HUES64 (cell line): ENCODE measurements around the gene TMEM108.

Experiments
- H3K27ac ChIP-seq: 2 replicates; pipeline ENCODE4 v1.7.0; 2013; ENCODE audit warnings: low read depth, low read length, inconsistent platforms
- H3K27me3 ChIP-seq: 2 replicates; pipeline ENCODE4 v1.6.1; 2013; ENCODE audit warnings: mild to moderate bottlenecking, low read length; ENCODE audit not compliant: insufficient read depth
- H3K36me3 ChIP-seq: 2 replicates; pipeline ENCODE4 v1.6.1; 2013; ENCODE audit warnings: mild to moderate bottlenecking, low read length; ENCODE audit not compliant: insufficient read depth
- H3K4me1 ChIP-seq: 2 replicates; pipeline ENCODE4 v1.6.1; 2013; ENCODE audit warnings: mild to moderate bottlenecking, low read length, moderate library complexity; ENCODE audit not compliant: insufficient read depth
- H3K4me3 ChIP-seq: 2 replicates; pipeline ENCODE4 v1.5.1; 2013; ENCODE audit warnings: mild to moderate bottlenecking, low read length, moderate library complexity
- H3K9ac ChIP-seq: 2 replicates; pipeline ENCODE4 v1.6.1; 2013; ENCODE audit warnings: mild to moderate bottlenecking, low read depth, low read length
- H3K9me3 ChIP-seq: 2 replicates; pipeline ENCODE4 v1.6.1; 2013; ENCODE audit warnings: low read depth, low read length; ENCODE audit not compliant: insufficient read depth
- WGBS: fragments of 150-250, 120-280 bp; methylation state at CpG from one replicate; pipeline ENCODE4 v1.1.7; 2013; ENCODE audit warnings: missing lambda C conversion rate; 5-methylcytosine and 5-hydroxymethylcytosine counted together

TMEM108 gene

GRCh38 chr3:133295944-133296917, 258.0 kb downstream of the TMEM108 start:
- no peak overlapping the region for H3K4me3 ChIP-seq
- no peaks in the 10 kb centered on the region for H3K36me3 ChIP-seq
- no peaks in the 10 kb centered on the region for H3K9me3 ChIP-seq
- H3K9ac ChIP-seq: no peak overlapping the region
- H3K27ac ChIP-seq: no peak overlapping the region
- H3K27me3 ChIP-seq: no peaks in the 10 kb centered on the region
- WGBS: 91% methylated on average over 6 of the region's 6 CpGs
- peaks cover 10% of the 10 kb centered on the region for H3K4me1 ChIP-seq

DNA sequence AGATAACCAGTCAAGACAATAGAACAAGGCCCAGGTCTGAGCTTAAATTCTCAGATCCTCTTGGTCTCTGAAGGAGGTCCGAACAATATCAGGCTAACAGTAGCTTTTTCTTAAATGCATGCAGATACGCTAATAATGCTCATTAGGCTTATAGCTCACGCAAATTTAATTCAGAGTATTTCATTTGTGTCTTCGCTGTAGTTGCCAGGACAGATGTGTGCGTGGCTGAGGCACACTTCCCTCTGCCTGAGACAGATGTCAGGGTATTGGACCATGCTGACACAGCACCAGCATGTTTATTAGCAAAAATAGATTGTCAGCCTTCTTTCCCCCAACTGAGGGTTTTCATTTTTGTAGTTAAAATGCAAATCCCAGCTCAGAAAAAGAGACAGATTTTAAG, 258.8 kb downstream of the TMEM108 start:
- no peak overlapping the region for H3K4me3 ChIP-seq
- H3K27ac ChIP-seq: no peak overlapping the region
- no peaks in the 10 kb centered on the region for H3K9me3 ChIP-seq
- no peak overlapping the region for H3K9ac ChIP-seq
- no peaks in the 10 kb centered on the region for H3K27me3 ChIP-seq
- WGBS: 88% methylated on average over 5 of the region's 5 CpGs
- no peaks in the 10 kb centered on the region for H3K36me3 ChIP-seq
- H3K4me1 ChIP-seq: peaks cover 10% of the 10 kb centered on the region

- WGBS: 58% methylated on average over 4 of the region's 4 CpGs
- H3K9me3 ChIP-seq: no peaks in the 10 kb centered on the region
- H3K4me3 ChIP-seq: no peak overlapping the region
- peaks cover 5% of the 10 kb centered on the region for H3K4me1 ChIP-seq
- H3K27me3 ChIP-seq: no peaks in the 10 kb centered on the region
- H3K27ac ChIP-seq: no peak overlapping the region
- no peaks in the 10 kb centered on the region for H3K36me3 ChIP-seq
- H3K9ac ChIP-seq: no peak overlapping the region
Observed at GRCh38 chr3:133300102-133300501, 261.9 kb downstream of the TMEM108 start.

DNA sequence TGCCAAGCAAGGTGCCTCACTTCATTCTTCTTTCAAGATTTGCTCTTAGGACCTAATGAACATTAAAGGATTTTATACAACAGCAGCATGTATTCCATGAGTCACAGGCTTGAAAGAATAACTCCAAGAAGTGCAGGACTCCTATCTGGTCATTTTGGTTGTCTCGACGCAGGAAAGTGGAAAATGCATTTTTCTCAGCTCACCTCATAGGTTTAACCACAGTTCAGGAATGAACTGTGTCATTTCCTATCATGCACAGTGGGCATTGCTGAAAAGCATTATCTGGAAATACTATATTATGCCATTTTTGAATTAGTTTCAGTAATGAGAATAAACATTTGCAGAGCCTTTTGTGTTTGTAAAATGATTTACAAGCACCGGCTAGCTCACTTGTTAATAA, 263.0 kb downstream of the TMEM108 start:
- H3K4me3 ChIP-seq: no peak overlapping the region
- no peaks in the 10 kb centered on the region for H3K4me1 ChIP-seq
- no peaks in the 10 kb centered on the region for H3K9me3 ChIP-seq
- no peak overlapping the region for H3K27ac ChIP-seq
- no peak overlapping the region for H3K9ac ChIP-seq
- WGBS: 95% methylated on average over 3 of the region's 3 CpGs
- no peaks in the 10 kb centered on the region for H3K27me3 ChIP-seq
- H3K36me3 ChIP-seq: no peaks in the 10 kb centered on the region

DNA sequence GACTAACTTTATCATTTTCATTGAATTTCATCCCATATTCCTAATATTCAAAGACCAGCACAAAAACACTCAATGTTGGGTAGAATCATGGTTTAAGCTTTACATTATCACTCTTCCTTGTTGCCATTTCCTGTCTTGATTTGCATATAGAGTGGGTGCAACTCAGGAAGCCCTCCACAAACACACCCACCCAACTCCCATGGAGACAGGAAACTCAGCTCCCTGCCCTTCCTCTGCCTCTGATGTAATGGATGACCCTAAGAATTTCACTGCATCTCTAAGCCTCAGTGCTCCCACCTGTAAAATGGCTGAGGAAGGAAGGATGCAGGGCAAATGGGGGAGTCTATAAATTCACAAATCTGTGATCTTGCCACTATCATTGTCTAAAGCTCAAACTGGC, 263.5 kb downstream of the TMEM108 start:
- H3K9ac ChIP-seq: no peak overlapping the region
- H3K4me3 ChIP-seq: no peak overlapping the region
- H3K36me3 ChIP-seq: no peaks in the 10 kb centered on the region
- H3K9me3 ChIP-seq: no peaks in the 10 kb centered on the region
- no peaks in the 10 kb centered on the region for H3K4me1 ChIP-seq
- H3K27me3 ChIP-seq: no peaks in the 10 kb centered on the region
- no peak overlapping the region for H3K27ac ChIP-seq

DNA sequence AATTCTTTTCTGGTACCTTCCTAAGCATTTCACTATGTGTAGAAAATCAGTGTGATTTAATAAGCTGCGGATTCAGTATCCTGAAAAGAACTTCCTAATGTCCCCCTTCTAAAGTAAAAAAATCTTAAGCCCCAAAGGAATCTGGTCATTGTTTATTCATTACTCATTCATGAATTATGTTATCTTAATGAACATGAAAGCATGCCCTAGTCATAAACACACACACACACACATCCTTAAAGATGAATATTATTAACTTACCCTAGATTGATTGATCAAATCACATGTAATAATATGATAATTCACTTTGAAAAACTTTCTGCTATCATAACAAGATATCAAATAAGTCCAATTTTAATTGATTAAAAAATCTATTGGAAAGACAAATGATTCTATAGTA, 265.2 kb downstream of the TMEM108 start:
- Histone ChIP-seq H3K4me3 (no peak overlapping the region), H3K4me1 (no peaks in the 10 kb centered on the region), H3K27me3 (no peaks in the 10 kb centered on the region), H3K27ac (no peak overlapping the region), H3K9me3 (no peaks in the 10 kb centered on the region), H3K9ac (no peak overlapping the region), H3K36me3 (no peaks in the 10 kb centered on the region)
- 100% methylated on average over 1 of the region's 1 CpG for WGBS

DNA sequence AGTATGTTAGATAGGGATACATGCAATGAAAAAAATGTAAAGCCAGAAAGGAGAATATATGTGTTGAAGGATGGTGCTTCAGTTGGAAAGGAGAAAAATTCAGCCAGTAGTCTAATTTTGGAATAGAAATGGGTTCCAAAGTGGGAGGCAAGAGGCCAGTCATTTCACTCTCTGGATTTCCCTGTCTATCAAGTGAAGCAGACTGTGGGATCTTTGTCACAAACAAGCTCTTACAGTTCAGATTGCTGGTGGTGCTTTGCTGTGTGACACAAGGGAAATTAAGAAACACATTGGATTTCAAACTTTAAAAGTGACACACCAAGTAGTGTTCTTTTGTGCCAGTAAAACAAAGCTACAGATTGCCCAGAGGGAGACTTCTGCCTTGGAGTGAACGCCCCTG, 279.7 kb downstream of the TMEM108 start:
- WGBS: 100% methylated on average over 1 of the region's 1 CpG
- H3K9ac ChIP-seq: no peak overlapping the region
- H3K4me1 ChIP-seq: no peaks in the 10 kb centered on the region
- 0 out of 2 replicates have a peak, but pooled peaks cover 4% of the 10 kb centered on the region for H3K9me3 ChIP-seq
- no peak overlapping the region for H3K27ac ChIP-seq
- H3K4me3 ChIP-seq: no peak overlapping the region
- H3K36me3 ChIP-seq: no peaks in the 10 kb centered on the region
- H3K27me3 ChIP-seq: no peaks in the 10 kb centered on the region

DNA sequence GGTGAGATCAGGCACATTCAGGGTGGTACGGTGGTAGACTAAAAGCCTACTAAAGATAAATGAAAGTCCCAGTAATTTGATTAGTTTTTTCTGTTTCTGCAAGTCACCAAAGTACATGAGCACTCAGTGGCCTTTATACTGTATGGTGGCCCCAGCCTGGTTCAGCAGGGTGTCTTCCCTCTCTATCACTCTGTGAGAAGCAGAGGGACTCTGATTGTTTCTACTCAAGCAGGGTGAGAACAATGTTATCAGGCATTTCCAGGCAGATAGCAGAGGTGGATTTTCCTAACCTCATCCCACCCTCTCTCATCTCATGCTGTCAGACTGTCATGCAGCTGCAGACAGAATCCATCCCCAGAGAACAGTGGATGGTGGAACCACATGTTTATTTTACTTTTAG, 290.2 kb downstream of the TMEM108 start:
- no peak overlapping the region for H3K9ac ChIP-seq
- H3K27me3 ChIP-seq: no peaks in the 10 kb centered on the region
- peaks cover 14% of the 10 kb centered on the region for H3K4me1 ChIP-seq
- H3K36me3 ChIP-seq: no peaks in the 10 kb centered on the region
- no peak overlapping the region for H3K4me3 ChIP-seq
- 97% methylated on average over 1 of the region's 1 CpG for WGBS
- H3K27ac ChIP-seq: no peak overlapping the region
- H3K9me3 ChIP-seq: no peaks in the 10 kb centered on the region

GRCh38 chr3:133329626-133330025, 291.4 kb downstream of the TMEM108 start:
- H3K4me3 ChIP-seq: no peak overlapping the region
- WGBS: 100% methylated on average over 1 of the region's 1 CpG

DNA sequence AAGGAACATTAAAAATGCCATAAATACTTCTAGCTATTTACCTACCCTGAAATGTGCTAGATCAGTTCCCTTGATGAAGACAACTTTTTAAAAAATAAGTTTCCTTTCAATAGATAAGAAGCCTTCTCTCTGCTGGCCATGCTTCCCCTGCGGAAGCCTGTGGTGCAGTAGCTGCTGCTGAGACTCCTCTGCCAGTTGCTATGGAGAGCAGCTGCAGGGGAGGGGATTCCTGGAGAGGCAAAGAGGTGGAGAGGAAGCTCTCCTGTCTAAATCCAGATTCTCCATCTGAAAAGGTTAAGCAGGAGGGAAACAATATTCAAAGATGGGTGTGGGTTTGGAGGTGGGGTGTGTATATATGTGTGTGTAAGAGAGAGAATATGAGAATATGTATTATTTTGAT, 291.9 kb downstream of the TMEM108 start:
- Histone ChIP-seq H3K9ac (no peak overlapping the region), H3K9me3 (no peaks in the 10 kb centered on the region), H3K36me3 (no peaks in the 10 kb centered on the region), H3K27ac (no peak overlapping the region), H3K27me3 (no peaks in the 10 kb centered on the region), H3K4me3 (no peak overlapping the region), H3K4me1 (peaks cover 14% of the 10 kb centered on the region)
- WGBS: 43% methylated on average over 1 of the region's 1 CpG

More at GRCh38 chr3:133329626-133330025, 291.4 kb downstream of the TMEM108 start:
- peaks cover 14% of the 10 kb centered on the region for H3K4me1 ChIP-seq
- no peak overlapping the region for H3K9ac ChIP-seq
- no peaks in the 10 kb centered on the region for H3K9me3 ChIP-seq
- no peak overlapping the region for H3K27ac ChIP-seq
- no peaks in the 10 kb centered on the region for H3K27me3 ChIP-seq
- H3K36me3 ChIP-seq: no peaks in the 10 kb centered on the region

DNA sequence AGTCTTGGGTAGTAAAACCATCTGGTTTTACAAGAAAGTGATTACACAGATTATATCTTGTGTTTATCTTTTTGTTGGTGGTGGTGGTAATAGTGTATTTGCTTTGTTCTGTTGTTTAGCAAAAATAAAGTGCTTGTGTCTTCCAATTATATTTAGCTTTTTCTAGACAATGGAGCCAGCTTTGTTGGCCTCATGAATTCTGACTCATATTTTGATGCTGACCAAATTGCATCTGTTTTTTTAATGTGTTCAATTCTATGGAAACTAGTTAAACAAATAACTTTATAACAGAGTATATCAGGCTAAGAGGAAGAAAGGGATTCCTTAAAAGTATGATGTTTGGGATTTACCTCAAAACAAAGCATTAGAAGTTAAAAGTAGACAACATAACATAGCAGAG, 292.3 kb downstream of the TMEM108 start:
- Histone ChIP-seq H3K9ac (no peak overlapping the region), H3K27me3 (no peaks in the 10 kb centered on the region), H3K36me3 (no peaks in the 10 kb centered on the region), H3K4me1 (peaks cover 14% of the 10 kb centered on the region), H3K4me3 (no peak overlapping the region), H3K9me3 (no peaks in the 10 kb centered on the region), H3K27ac (no peak overlapping the region)
